HCT116 (cell line): ENCODE data around the gene CCDC92. TPM values are rescaled to one million over a fixed set of nuclear protein-coding genes. Genes with fewer than 3 reads are reported as not detected.

Source experiments
- ATAC-seq: fragments of 200-7000 bp; cut with Tn5 transposase; 2 replicates; pipeline ENCODE4 v1.9.1; 2020; ENCODE audit warnings: mild to moderate bottlenecking, moderate library complexity
- BruUV-seq: library from RNA; stranded (reverse); fragments of 400-500 nt; replicated peaks from 2 replicates; lab custom pipeline; 2021; lab: Mats Ljungman, UMichigan
- CTCF ChIA-PET: fragments of 300-600 bp; sonication (Branson Sonifier 250); formaldehyde crosslinking; loops from one replicate; lab custom pipeline; 2021; ENCODE audit warnings: antibody characterized with exemption; lab: Charles Lee
- POLR2A ChIA-PET: fragments of 300-600, 350-600 bp; sonication (Branson Sonifier 250); formaldehyde crosslinking; loops from one replicate; lab custom pipeline; 2021; ENCODE audit warnings: antibody characterized with exemption; lab: Charles Lee
- RAD21 ChIA-PET, 2 experiments: fragments of 300-600 bp; sonication (Branson Sonifier 250); formaldehyde crosslinking; loops; one replicate each; lab custom pipeline; 2023; ENCODE audit warnings: low total read pairs in 2 of 2; ENCODE audit not compliant: uncharacterized antibody in 2 of 2, unreplicated experiment in 2 of 2, low non-redundant PET in 1 of 2; lab: Charles Lee
- DNase-seq: peaks from one replicate; pipeline ENCODE4 v3.0.0-alpha.2; 2010; ENCODE audit warnings: low read depth, low spot score
- H2AFZ ChIP-seq: fragments of 200-600 bp; shearing (Covaris generic), sonication (generic); 2 replicates; pipeline ENCODE4 v1.6.1; 2017; ENCODE audit warnings: low read depth, mixed run types, mixed read lengths, antibody characterized with exemption, low read length; ENCODE audit not compliant: poor library complexity, severe bottlenecking
- H3K27ac ChIP-seq: 2 replicates; pipeline ENCODE4 v1.5.1; 2012; ENCODE audit warnings: low read depth, low read length
- H3K27me3 ChIP-seq: fragments of 200-600 bp; sonication (generic); 2 replicates; pipeline ENCODE4 v1.6.1; 2016; ENCODE audit warnings: mixed run types, low read length, mixed read lengths; ENCODE audit not compliant: insufficient read depth
- H3K36me3 ChIP-seq, 2 experiments: fragments of 200-500 bp in 1 of 2; fragments of 200-600 bp in 1 of 2; sonication (Bioruptor generic) in 1 of 2; sonication (generic) in 1 of 2; 2 replicates each; pipeline versions ENCODE4 v1.5.1 to v1.6.1; 2014 to 2016; ENCODE audit warnings: low read length in 2 of 2, inconsistent platforms in 1 of 2, mixed read lengths in 1 of 2, mixed run types in 1 of 2; ENCODE audit not compliant: insufficient read depth in 2 of 2, control insufficient read depth in 1 of 2
- H3K4me1 ChIP-seq, 2 experiments: fragments of 200-600 bp in 1 of 2; sonication (generic) in 1 of 2; 2 replicates each; pipeline versions ENCODE4 v1.5.1 to v1.6.1; 2012 to 2017; ENCODE audit warnings: low read length in 2 of 2, inconsistent platforms in 1 of 2, mild to moderate bottlenecking in 1 of 2, mixed read lengths in 1 of 2, mixed run types in 1 of 2, moderate library complexity in 1 of 2; ENCODE audit not compliant: insufficient read depth in 2 of 2, control insufficient read depth in 1 of 2
- H3K4me2 ChIP-seq: fragments of 200-600 bp; sonication (generic); 2 replicates; pipeline ENCODE4 v1.6.1; 2017; ENCODE audit warnings: mixed run types, low read length, mixed read lengths
- H3K4me3 ChIP-seq, 2 experiments: fragments of 200-600 bp in 1 of 2; sonication (generic) in 1 of 2; replicated peaks in 1 of 2; 2 replicates each; pipeline ENCODE4 v1.5.1; 2011 to 2016; ENCODE audit warnings: low read length in 2 of 2, control low read depth in 1 of 2, low read depth in 1 of 2, mild to moderate bottlenecking in 1 of 2, mixed read lengths in 1 of 2, mixed run types in 1 of 2
- H3K79me2 ChIP-seq: fragments of 200-600 bp; sonication (generic); 2 replicates; pipeline ENCODE4 v1.6.1; 2017; ENCODE audit warnings: mild to moderate bottlenecking, mixed run types, low read length, moderate library complexity, mixed read lengths; ENCODE audit not compliant: insufficient read depth
- H3K9ac ChIP-seq: fragments of 200-600 bp; sonication (generic); 2 replicates; pipeline ENCODE4 v1.6.1; 2016; ENCODE audit warnings: low read length, mixed read lengths
- H3K9me2 ChIP-seq: fragments of 200-600 bp; sonication (generic), shearing (Covaris generic); 2 replicates; pipeline ENCODE4 v1.6.1; 2017; ENCODE audit warnings: mixed run types, mild to moderate bottlenecking, moderate library complexity; ENCODE audit not compliant: insufficient read depth
- H3K9me3 ChIP-seq, 2 experiments: fragments of 200-500 bp in 1 of 2; fragments of 200-600 bp in 1 of 2; sonication (Bioruptor generic) in 1 of 2; sonication (generic) in 1 of 2; 2 replicates each; pipeline ENCODE4 v1.6.1; 2014 to 2017; ENCODE audit warnings: low read length in 2 of 2, mixed read lengths in 2 of 2, inconsistent platforms in 1 of 2, low read depth in 1 of 2, mild to moderate bottlenecking in 1 of 2, mixed run types in 1 of 2, moderate library complexity in 1 of 2; ENCODE audit not compliant: control insufficient read depth in 1 of 2, insufficient read depth in 1 of 2
- H4K20me1 ChIP-seq: fragments of 200-600 bp; sonication (generic), shearing (Covaris generic); 2 replicates; pipeline ENCODE4 v1.6.1; 2017; ENCODE audit warnings: mixed run types, mild to moderate bottlenecking, moderate library complexity; ENCODE audit not compliant: insufficient read depth
- CBX3 ChIP-seq: IDR thresholded peaks from 2 replicates; pipeline ENCODE4 v1.6.1; 2012; ENCODE audit warnings: low read depth
- CEBPB ChIP-seq: IDR thresholded peaks from 2 replicates; pipeline ENCODE4 v1.6.1; 2012; ENCODE audit warnings: low read depth
- ELF1 ChIP-seq: IDR thresholded peaks from 2 replicates; pipeline ENCODE4 v1.6.1; 2012; ENCODE audit warnings: low read depth, borderline replicate concordance
- RAD21 ChIP-seq: IDR thresholded peaks from 2 replicates; pipeline ENCODE4 v1.6.1; 2012; ENCODE audit warnings: low read depth, mild to moderate bottlenecking
- SP1 ChIP-seq: IDR thresholded peaks from 2 replicates; pipeline ENCODE4 v1.6.1; 2012; ENCODE audit warnings: low read depth
- SRF ChIP-seq: IDR thresholded peaks from 2 replicates; pipeline ENCODE4 v1.6.1; 2012; ENCODE audit warnings: low read depth
- intact Hi-C: fragments of 100-400 bp; cut with micrococcal nuclease; formaldehyde crosslinking; loops from 2 replicates; pipeline ENCODE4 v1.10.0; 2022
- total RNA-seq: library from RNA; stranded (reverse); gene quantifications from one replicate; pipeline ENCODE4 v1.2.1, GENCODE V29; 2021; ENCODE audit not compliant: unreplicated experiment
- TF ChIP-seq, protein P1 (sequence below): IDR thresholded peaks from 2 replicates; pipeline ENCODE4 v1.6.1; 2012
- TF ChIP-seq, protein P2 (sequence below): IDR thresholded peaks from 2 replicates; pipeline ENCODE4 v1.6.1; 2012; ENCODE audit warnings: low read depth
- TF ChIP-seq, protein P3 (sequence below): IDR thresholded peaks from 2 replicates; pipeline ENCODE4 v1.6.1; 2012

Gene CCDC92
- total RNA-seq, 1 experiment from 2014 or later: 9.7 TPM

DNA sequence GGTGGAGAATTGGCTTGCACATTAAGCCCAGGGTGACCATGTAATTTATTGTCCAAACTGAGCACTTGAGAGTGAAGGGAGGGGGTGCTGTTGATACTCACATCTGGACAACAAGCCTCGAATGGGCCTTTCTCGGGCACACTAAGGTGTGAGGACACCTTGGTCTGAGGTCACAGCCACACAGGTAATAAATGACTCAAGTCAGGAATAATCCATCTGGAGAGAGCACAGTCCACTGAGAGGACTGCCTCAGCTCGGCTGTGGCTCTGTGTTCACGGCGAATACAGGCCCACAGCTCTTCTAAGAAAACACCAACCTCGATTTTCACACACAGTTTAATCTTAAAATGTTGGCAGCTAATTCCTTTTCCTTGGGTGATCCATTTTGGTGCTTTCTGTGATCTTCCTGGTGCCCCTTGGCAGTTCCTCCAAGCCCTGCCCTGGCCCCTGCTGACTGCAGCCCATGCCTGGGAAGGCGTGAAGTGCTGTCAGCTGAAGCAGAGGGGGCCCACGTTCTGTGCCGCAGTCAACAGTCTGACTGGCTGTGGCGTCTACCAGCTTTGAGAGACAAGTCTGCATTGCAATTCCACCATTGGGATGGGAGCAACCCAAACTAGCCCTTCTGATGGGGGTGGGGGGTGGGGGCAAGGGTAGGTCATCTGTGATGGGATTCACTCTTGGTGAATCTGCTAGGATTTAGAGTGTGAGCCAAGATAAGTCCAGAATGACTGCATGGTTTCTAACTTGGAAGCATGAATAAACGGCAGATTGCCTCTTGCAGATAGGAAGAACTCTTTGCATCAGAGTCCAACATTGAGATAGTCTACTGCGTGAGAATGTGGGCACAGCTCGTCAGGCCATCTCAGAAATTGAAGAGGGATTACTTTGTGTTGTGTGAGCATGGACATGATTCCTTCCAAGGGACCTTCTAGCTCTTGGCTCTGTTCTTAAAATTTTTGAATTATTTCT lies 43.1 kb upstream of the CCDC92 start:
- no peaks in the 10 kb centered on the region for H3K9me3 ChIP-seq
- H4K20me1 ChIP-seq: no peaks in the 10 kb centered on the region
- no peak overlapping the region for H3K4me2 ChIP-seq
- no peaks in the 10 kb centered on the region for H3K27me3 ChIP-seq
- no peak for ATAC-seq
- BruUV-seq: no TSS peak
- no peak overlapping the region for H3K4me3 ChIP-seq
- intact Hi-C loops: no loop called here
- TF ChIP-seq, protein P1, sequence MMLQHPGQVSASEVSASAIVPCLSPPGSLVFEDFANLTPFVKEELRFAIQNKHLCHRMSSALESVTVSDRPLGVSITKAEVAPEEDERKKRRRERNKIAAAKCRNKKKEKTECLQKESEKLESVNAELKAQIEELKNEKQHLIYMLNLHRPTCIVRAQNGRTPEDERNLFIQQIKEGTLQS: no peak
- no peak for TF ChIP-seq CEBPB
- TF ChIP-seq CBX3: no peak
- TF ChIP-seq, protein P2, sequence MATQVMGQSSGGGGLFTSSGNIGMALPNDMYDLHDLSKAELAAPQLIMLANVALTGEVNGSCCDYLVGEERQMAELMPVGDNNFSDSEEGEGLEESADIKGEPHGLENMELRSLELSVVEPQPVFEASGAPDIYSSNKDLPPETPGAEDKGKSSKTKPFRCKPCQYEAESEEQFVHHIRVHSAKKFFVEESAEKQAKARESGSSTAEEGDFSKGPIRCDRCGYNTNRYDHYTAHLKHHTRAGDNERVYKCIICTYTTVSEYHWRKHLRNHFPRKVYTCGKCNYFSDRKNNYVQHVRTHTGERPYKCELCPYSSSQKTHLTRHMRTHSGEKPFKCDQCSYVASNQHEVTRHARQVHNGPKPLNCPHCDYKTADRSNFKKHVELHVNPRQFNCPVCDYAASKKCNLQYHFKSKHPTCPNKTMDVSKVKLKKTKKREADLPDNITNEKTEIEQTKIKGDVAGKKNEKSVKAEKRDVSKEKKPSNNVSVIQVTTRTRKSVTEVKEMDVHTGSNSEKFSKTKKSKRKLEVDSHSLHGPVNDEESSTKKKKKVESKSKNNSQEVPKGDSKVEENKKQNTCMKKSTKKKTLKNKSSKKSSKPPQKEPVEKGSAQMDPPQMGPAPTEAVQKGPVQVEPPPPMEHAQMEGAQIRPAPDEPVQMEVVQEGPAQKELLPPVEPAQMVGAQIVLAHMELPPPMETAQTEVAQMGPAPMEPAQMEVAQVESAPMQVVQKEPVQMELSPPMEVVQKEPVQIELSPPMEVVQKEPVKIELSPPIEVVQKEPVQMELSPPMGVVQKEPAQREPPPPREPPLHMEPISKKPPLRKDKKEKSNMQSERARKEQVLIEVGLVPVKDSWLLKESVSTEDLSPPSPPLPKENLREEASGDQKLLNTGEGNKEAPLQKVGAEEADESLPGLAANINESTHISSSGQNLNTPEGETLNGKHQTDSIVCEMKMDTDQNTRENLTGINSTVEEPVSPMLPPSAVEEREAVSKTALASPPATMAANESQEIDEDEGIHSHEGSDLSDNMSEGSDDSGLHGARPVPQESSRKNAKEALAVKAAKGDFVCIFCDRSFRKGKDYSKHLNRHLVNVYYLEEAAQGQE: no peak
- TF ChIP-seq, protein P3, sequence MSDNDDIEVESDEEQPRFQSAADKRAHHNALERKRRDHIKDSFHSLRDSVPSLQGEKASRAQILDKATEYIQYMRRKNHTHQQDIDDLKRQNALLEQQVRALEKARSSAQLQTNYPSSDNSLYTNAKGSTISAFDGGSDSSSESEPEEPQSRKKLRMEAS: no peak
- TF ChIP-seq SP1: no peak
- TF ChIP-seq SRF: no peak
- TF ChIP-seq RAD21: no peak
- no peak for TF ChIP-seq ELF1
- no peak overlapping the region for H3K27ac ChIP-seq
- ChIA-PET CTCF (interaction anchor here (3.5 kb wide), 1 partner anchor 16 kb away, joined by 9 read pairs; no protein-coding TSS in a partner anchor), RAD21 (interaction anchor here in 1 of 2 experiments (1.3 kb wide), 1 partner anchor 16 kb away, joined by 3 read pairs; no protein-coding TSS in a partner anchor), POLR2A (interaction anchor here (1.2 kb wide), 1 partner anchor 19 kb away, joined by 3 read pairs; no protein-coding TSS in a partner anchor)
- no peak overlapping the region for H2AFZ ChIP-seq
- peaks cover 17 to 26% of the 10 kb centered on the region in 2 experiments; a peak in 3 of 4 replicates for H3K36me3 ChIP-seq
- H3K4me1 ChIP-seq: no peaks in the 10 kb centered on the region
- no peak overlapping the region for H3K9ac ChIP-seq
- DNase-seq: no peak
- H3K9me2 ChIP-seq: no peaks in the 10 kb centered on the region
- no peaks in the 10 kb centered on the region for H3K79me2 ChIP-seq
